ENCODE results near the gene ASS1. TPM values are rescaled to one million over a fixed set of nuclear protein-coding genes. Genes with fewer than 3 reads are reported as not detected.

The ASS1 gene
- total RNA-seq, 1 donor from 2014 or later: 117 TPM

GRCh38 chr9:130438382-130438981 lies 6.3 kb upstream of the ASS1 start:
- FAIRE-seq: no peak
- H2AFZ ChIP-seq (ENCODE audit: low read depth, low read length): no peak overlapping the region
- peaks cover 30% of the 10 kb centered on the region for H3K27me3 Mint-ChIP-seq (ENCODE audit: low read depth, unreplicated experiment)
- no peaks in the 10 kb centered on the region for H3K79me2 ChIP-seq (ENCODE audit: insufficient read depth, low read length)
- peaks cover 4% of the 10 kb centered on the region for H3K9me3 ChIP-seq (ENCODE audit: insufficient read depth, low read depth, low read length)
- no peaks in the 10 kb centered on the region for H3K4me1 Mint-ChIP-seq (ENCODE audit: low read depth, unreplicated experiment)
- no peak for DNase-seq (ENCODE audit: low read depth)
- no peak overlapping the region for H3K9ac ChIP-seq (ENCODE audit: low read length)
- no peak for TF ChIP-seq CTCF (IDR thresholded peaks at IDR 0.05; ENCODE audit: insufficient read depth, low read depth, low read length)
- no peak for TF ChIP-seq EZH2 (IDR thresholded peaks at IDR 0.05; ENCODE audit: insufficient read depth, low read length)
- no peaks in the 10 kb centered on the region for H4K20me1 ChIP-seq (ENCODE audit: insufficient read depth, low read length)
- peaks cover 14% of the 10 kb centered on the region for H3K9me3 Mint-ChIP-seq (ENCODE audit: unreplicated experiment)
- H3K27me3 ChIP-seq (ENCODE audit: insufficient read depth, low read length): peaks cover 3% of the 10 kb centered on the region
- H3K36me3 Mint-ChIP-seq (ENCODE audit: low read depth, unreplicated experiment): no peaks in the 10 kb centered on the region
- H3K27ac Mint-ChIP-seq (ENCODE audit: unreplicated experiment): no peak overlapping the region
- no peaks in the 10 kb centered on the region for H3K36me3 ChIP-seq (ENCODE audit: insufficient read depth, low read length)
- no peak overlapping the region for H3K4me3 ChIP-seq (ENCODE audit: insufficient read depth, low read depth, low read length)
- H3K27ac ChIP-seq (ENCODE audit: low read depth, low read length): no peak overlapping the region
- H3K4me2 ChIP-seq (ENCODE audit: low read length): no peak overlapping the region
- peaks cover 1% of the 10 kb centered on the region for H3K4me1 ChIP-seq (ENCODE audit: insufficient read depth, low read length)
- no peak overlapping the region for H3K4me3 Mint-ChIP-seq (ENCODE audit: unreplicated experiment)

GRCh38 chr9:130441031-130441430 lies 3.7 kb upstream of the ASS1 start:
- Mint-ChIP-seq H3K27ac (ENCODE audit: unreplicated experiment) (no peak overlapping the region), H3K9me3 (ENCODE audit: unreplicated experiment) (peaks cover 12% of the 10 kb centered on the region), H3K4me3 (ENCODE audit: unreplicated experiment) (no peak overlapping the region), H3K4me1 (ENCODE audit: low read depth, unreplicated experiment) (peaks cover 5% of the 10 kb centered on the region), H3K27me3 (ENCODE audit: low read depth, unreplicated experiment) (peaks cover 19% of the 10 kb centered on the region), H3K36me3 (ENCODE audit: low read depth, unreplicated experiment) (no peaks in the 10 kb centered on the region)
- no peak overlapping the region for H3K4me2 ChIP-seq (ENCODE audit: low read length)
- no peak overlapping the region for H3K9ac ChIP-seq (ENCODE audit: low read length)
- peaks cover 11% of the 10 kb centered on the region for H3K4me1 ChIP-seq (ENCODE audit: insufficient read depth, low read length)
- peaks cover 4% of the 10 kb centered on the region for H3K9me3 ChIP-seq (ENCODE audit: insufficient read depth, low read depth, low read length)
- H3K79me2 ChIP-seq (ENCODE audit: insufficient read depth, low read length): no peaks in the 10 kb centered on the region
- FAIRE-seq: no peak
- H3K27me3 ChIP-seq (ENCODE audit: insufficient read depth, low read length): peaks cover 8% of the 10 kb centered on the region
- no peaks in the 10 kb centered on the region for H4K20me1 ChIP-seq (ENCODE audit: insufficient read depth, low read length)
- DNase-seq (ENCODE audit: low read depth): no peak
- no peak overlapping the region for H3K27ac ChIP-seq (ENCODE audit: low read depth, low read length)
- no peak overlapping the region for H2AFZ ChIP-seq (ENCODE audit: low read depth, low read length)
- no peak overlapping the region for H3K4me3 ChIP-seq (ENCODE audit: insufficient read depth, low read depth, low read length)
- no peaks in the 10 kb centered on the region for H3K36me3 ChIP-seq (ENCODE audit: insufficient read depth, low read length)
- TF ChIP-seq EZH2 (IDR thresholded peaks at IDR 0.05; ENCODE audit: insufficient read depth, low read length): no peak
- no peak for TF ChIP-seq CTCF (IDR thresholded peaks at IDR 0.05; ENCODE audit: insufficient read depth, low read depth, low read length)

GRCh38 chr9:130442746-130443455 lies 1.9 kb upstream of the ASS1 start:
- Histone ChIP-seq H3K4me3 (ENCODE audit: insufficient read depth, low read depth, low read length) (no peak overlapping the region), H3K79me2 (ENCODE audit: insufficient read depth, low read length) (no peaks in the 10 kb centered on the region), H3K9ac (ENCODE audit: low read length) (no peak overlapping the region), H4K20me1 (ENCODE audit: insufficient read depth, low read length) (no peaks in the 10 kb centered on the region), H3K27me3 (ENCODE audit: insufficient read depth, low read length) (peaks cover 8% of the 10 kb centered on the region), H2AFZ (ENCODE audit: low read depth, low read length) (no peak overlapping the region), H3K36me3 (ENCODE audit: insufficient read depth, low read length) (no peaks in the 10 kb centered on the region), H3K4me1 (ENCODE audit: insufficient read depth, low read length) (peaks cover 22% of the 10 kb centered on the region), H3K27ac (ENCODE audit: low read depth, low read length) (no peak overlapping the region), H3K9me3 (ENCODE audit: insufficient read depth, low read depth, low read length) (peaks cover 4% of the 10 kb centered on the region), H3K4me2 (ENCODE audit: low read length) (no peak overlapping the region)
- Mint-ChIP-seq H3K9me3 (ENCODE audit: unreplicated experiment) (peaks cover 12% of the 10 kb centered on the region), H3K4me3 (ENCODE audit: unreplicated experiment) (no peak overlapping the region), H3K4me1 (ENCODE audit: low read depth, unreplicated experiment) (peaks cover 20% of the 10 kb centered on the region), H3K36me3 (ENCODE audit: low read depth, unreplicated experiment) (no peaks in the 10 kb centered on the region), H3K27ac (ENCODE audit: unreplicated experiment) (no peak overlapping the region), H3K27me3 (ENCODE audit: low read depth, unreplicated experiment) (peaks cover 3% of the 10 kb centered on the region)
- TF ChIP-seq EZH2 (IDR thresholded peaks at IDR 0.05; ENCODE audit: insufficient read depth, low read length) (no peak), CTCF (IDR thresholded peaks at IDR 0.05; ENCODE audit: insufficient read depth, low read depth, low read length) (no peak)
- DNase-seq (ENCODE audit: low read depth) (no peak), FAIRE-seq (no peak)

All from astrocyte (in vitro differentiated cells and primary cell).